Epithelial cell of esophagus (primary cell): Measurements from ENCODE around the gene BCL2L15.

Source experiments
- DNase-seq: peaks from one replicate; pipeline ENCODE4 v3.0.0; 2010; ENCODE audit warnings: low read depth
- H3K4me3 ChIP-seq: 2 replicates; pipeline ENCODE4 v1.5.1; 2011; ENCODE audit warnings: mild to moderate bottlenecking, low read length, control low read depth
- TF ChIP-seq, protein P1 (sequence below): IDR thresholded peaks from 2 replicates; pipeline ENCODE4 v1.5.1; 2011; ENCODE audit warnings: low read depth, mild to moderate bottlenecking, low read length, control low read depth, inconsistent platforms; ENCODE audit not compliant: insufficient read depth; ENCODE audit errors: missing control alignments

The BCL2L15 gene

DNA sequence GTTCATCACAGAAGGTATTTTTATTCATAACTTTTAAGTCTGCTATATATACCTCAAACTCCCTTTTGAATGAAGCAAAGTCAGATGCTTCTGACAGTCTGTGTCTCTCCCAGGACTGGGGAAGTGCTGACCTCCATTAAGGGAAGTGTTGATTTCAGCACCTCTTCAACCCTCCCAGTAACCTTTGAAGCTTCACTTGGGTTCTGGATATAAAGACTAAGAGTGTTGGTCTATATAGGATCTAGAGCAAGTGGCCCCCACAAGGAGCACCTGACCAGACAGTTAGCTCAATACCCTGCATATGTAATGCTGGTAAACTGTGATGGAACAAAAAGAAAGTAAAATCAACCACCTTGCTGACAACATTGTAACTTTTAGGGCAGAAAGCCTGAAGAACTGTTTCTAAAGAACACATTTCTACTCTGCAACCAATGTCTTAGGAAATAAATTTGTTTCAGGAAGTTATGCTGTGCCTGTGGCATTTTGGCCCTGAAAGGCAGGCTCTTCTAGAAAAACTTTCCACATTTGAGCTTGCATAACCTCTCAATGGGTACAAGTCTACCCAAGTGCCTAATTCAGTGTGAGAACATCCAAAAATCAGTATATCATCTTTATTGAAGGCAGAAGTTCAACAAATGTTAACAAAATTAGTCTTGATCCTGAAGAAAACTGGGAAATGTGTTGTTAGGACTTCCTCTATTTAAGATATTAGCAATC, 15.0 kb downstream of the BCL2L15 start:
- H3K4me3 ChIP-seq = no peak overlapping the region
- peak; percentile 35 for DNase-seq

DNA sequence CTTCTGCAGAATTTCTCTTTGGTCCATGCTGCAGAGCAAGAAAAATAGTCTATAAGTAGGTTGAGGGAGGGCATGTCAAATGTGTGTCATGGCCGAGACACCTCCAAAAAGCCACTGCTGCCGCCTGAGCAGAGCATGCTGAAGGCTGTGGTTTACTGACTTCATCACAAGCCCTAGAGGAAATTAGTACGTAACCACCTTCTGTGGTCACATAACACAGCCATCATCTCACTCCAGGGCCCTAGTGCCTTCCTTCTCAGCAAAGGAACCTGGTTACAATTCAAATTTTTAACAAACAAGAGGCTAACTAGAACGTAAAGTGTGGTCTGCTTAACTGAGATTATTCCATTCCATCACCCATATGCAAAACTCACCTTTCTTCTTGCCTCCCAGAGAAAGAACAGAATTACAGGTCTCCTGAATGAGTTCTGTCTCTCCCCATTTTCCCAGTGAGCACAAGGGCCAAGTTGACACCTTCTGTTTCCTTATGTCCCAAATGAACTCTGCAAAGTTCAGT, 15.7 kb downstream of the BCL2L15 start, which contains the start of gene PTPN22:
TSS of gene PTPN22 (minus strand) at position 116 of the 517 bp plus-strand sequence.
- TF ChIP-seq, protein P1, sequence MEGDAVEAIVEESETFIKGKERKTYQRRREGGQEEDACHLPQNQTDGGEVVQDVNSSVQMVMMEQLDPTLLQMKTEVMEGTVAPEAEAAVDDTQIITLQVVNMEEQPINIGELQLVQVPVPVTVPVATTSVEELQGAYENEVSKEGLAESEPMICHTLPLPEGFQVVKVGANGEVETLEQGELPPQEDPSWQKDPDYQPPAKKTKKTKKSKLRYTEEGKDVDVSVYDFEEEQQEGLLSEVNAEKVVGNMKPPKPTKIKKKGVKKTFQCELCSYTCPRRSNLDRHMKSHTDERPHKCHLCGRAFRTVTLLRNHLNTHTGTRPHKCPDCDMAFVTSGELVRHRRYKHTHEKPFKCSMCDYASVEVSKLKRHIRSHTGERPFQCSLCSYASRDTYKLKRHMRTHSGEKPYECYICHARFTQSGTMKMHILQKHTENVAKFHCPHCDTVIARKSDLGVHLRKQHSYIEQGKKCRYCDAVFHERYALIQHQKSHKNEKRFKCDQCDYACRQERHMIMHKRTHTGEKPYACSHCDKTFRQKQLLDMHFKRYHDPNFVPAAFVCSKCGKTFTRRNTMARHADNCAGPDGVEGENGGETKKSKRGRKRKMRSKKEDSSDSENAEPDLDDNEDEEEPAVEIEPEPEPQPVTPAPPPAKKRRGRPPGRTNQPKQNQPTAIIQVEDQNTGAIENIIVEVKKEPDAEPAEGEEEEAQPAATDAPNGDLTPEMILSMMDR = no peak
- no peak within 1 kb of the TSS for H3K4me3 ChIP-seq

More for the DNA sequence above, 15.0 kb downstream of the BCL2L15 start:
- TF ChIP-seq, protein P1 = no peak

DNA sequence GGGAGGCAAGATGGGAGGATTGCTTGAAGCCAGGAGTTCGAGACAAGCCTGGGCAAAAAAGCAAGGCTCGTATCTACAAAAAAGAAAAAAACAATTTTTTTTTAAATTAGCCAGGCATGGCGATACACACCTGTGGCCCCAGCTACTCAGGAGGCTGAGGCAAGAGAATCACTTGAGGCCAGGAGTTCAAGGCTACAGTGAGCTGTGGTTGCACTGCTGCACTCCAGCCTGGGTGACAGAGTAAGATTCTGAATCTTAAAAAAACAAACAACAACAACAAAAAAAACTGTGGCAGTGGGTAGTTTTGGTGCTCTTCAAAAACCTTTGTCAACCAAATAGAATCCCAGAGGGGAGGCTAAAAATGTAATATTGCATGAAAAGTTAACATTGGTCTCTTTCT, 16.6 kb downstream of the BCL2L15 start:
- DNase-seq = no peak
- no peak overlapping the region for H3K4me3 ChIP-seq
- TF ChIP-seq, protein P1 = no peak

More for the DNA sequence above, 15.7 kb downstream of the BCL2L15 start, which contains the start of gene PTPN22:
- DNase-seq = peak; percentile 74

- no peak overlapping the region for H3K4me3 ChIP-seq
- peak; percentile 62 for DNase-seq
- TF ChIP-seq, protein P1 = no peak
Observed at GRCh38 chr1:113868387-113869083, 18.8 kb downstream of the BCL2L15 start.

DNA sequence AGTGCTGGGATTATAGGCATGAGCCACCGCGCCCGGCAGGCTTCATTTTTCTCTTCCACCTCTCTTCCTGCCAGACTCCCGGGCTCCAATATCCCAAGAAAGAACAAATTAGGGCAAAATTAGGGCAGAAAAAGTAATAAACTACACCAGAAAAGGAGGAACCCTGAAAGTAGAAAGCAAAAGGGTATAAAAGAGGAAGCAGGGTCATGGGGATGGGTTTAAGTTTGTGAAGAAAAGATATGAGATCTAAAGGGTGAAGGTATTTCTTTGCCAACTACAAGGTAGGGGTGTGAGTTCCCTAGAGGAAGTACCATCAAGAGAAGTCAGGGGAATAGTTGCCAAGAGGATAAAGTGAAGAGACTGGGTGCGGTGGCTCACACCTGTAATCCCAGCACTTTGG, 25.7 kb downstream of the BCL2L15 start:
- TF ChIP-seq, protein P1 = no peak
- no peak for DNase-seq
- H3K4me3 ChIP-seq = no peak overlapping the region

GRCh38 chr1:113860891-113861290, 26.5 kb downstream of the BCL2L15 start:
- DNase-seq = peak; percentile 56
- TF ChIP-seq, protein P1 = no peak
- H3K4me3 ChIP-seq = no peak overlapping the region
